HFF-Myc (cell line): ENCODE data around the gene ZGPAT.
"Not testable (repeated sequence)": the region's sequence is repeated elsewhere in the genome, so short reads cannot be mapped to it uniquely, and the experiment has no call there.

Experiments
- DNase-seq: peaks from one replicate; pipeline ENCODE4 v3.0.0-alpha.2; 2011; ENCODE audit warnings: low read depth; ENCODE audit errors: extremely low read depth
- H3K4me3 ChIP-seq: replicated peaks from 2 replicates; pipeline ENCODE4 v1.5.1; 2011; ENCODE audit warnings: low read depth, mild to moderate bottlenecking, control low read depth, low read length
- CTCF ChIP-seq: IDR thresholded peaks from 2 replicates; pipeline ENCODE4 v1.5.1; 2012; ENCODE audit warnings: mild to moderate bottlenecking, low read depth, low read length, control low read depth; ENCODE audit errors: missing control alignments

ZGPAT gene

GRCh38 chr20:63667858-63668257 lies 40.0 kb upstream of the ZGPAT start:
- H3K4me3 ChIP-seq, result no peak overlapping the region
- TF ChIP-seq CTCF, result no peak
- DNase-seq, result no peak

GRCh38 chr20:63668351-63668750 lies 39.5 kb upstream of the ZGPAT start:
- TF ChIP-seq CTCF, result no peak
- no peak overlapping the region for H3K4me3 ChIP-seq
- no peak for DNase-seq

- DNase-seq, H3K4me3 ChIP-seq: not testable (repeated sequence)
Observed at GRCh38 chr20:63671695-63672094, 36.1 kb upstream of the ZGPAT start.

GRCh38 chr20:63672666-63673065 lies 35.2 kb upstream of the ZGPAT start:
- no peak for DNase-seq

GRCh38 chr20:63673951-63674350 lies 33.9 kb upstream of the ZGPAT start:
- no peak for TF ChIP-seq CTCF
- H3K4me3 ChIP-seq, result no peak overlapping the region

More at GRCh38 chr20:63672666-63673065, 35.2 kb upstream of the ZGPAT start:
- TF ChIP-seq CTCF, result no peak
- no peak overlapping the region for H3K4me3 ChIP-seq

GRCh38 chr20:63675681-63676368 lies 32.0 kb upstream of the ZGPAT start:
- no peak for DNase-seq
- TF ChIP-seq CTCF, result no peak

More at GRCh38 chr20:63673951-63674350, 33.9 kb upstream of the ZGPAT start:
- no peak for DNase-seq

GRCh38 chr20:63678071-63678470 lies 29.8 kb upstream of the ZGPAT start:
- DNase-seq, result no peak
- no peak overlapping the region for H3K4me3 ChIP-seq
- no peak for TF ChIP-seq CTCF

More at GRCh38 chr20:63675681-63676368, 32.0 kb upstream of the ZGPAT start:
- H3K4me3 ChIP-seq, result no peak overlapping the region
